ENCODE data around the gene PRKN.
"Not testable (repeated sequence)": the region's sequence is repeated elsewhere in the genome, so short reads cannot be mapped to it uniquely, and the experiment has no call there.

Gene PRKN

DNA sequence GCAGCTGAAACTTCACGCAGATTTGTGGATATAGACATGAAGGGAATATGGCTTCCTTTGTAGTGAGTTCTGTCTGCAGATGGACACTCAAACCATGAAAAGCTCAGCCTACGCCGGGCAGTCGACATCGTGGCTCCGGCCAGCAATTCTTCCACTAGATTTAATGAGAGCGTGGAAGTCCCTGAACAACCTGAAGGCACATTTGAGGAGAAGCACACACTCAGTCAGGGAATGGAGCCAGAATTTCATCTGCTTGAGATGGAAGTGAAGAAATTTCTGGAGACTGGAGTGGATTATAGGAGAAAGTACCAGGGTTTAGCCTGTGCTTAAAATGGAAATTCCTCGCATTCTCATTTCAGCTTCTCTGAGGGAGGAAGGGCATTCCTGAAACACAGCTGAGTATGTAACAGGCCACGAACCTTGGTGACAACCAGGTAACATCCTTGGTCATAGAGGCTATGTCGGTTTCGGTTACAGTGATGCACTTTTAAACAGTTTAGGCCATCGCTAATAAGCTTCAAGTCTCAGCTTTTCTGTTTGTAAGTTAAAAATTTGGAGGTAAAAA is 1373.2 kb downstream of the PRKN start:
- no peak for DNase-seq

DNA sequence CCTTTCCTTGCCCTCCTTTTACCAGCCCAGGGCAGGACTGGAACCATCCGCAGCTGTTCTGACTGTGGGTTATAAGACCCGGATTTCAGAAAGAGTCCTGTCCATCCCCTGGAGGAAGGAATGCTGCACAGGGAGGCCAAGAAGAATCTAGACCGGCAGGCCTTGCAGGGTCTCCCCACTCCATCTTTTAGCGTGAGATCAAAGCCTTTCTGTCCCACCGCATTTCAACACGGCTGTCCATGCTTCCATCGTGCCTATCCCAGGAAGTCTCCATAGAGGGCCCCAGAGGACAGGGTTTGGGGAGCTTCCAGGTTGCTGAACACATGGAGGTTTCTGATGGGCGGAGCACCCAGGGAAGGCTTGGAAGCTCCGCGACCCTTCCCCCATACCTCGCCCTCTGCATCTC is 1374.4 kb downstream of the PRKN start:
- DNase-seq: no peak

- DNase-seq: no peak
Measured at GRCh38 chr6:161351858-161352257, 1375.7 kb downstream of the PRKN start.

- DNase-seq: no peak
Measured at GRCh38 chr6:161349886-161350285, 1377.7 kb downstream of the PRKN start.

DNA sequence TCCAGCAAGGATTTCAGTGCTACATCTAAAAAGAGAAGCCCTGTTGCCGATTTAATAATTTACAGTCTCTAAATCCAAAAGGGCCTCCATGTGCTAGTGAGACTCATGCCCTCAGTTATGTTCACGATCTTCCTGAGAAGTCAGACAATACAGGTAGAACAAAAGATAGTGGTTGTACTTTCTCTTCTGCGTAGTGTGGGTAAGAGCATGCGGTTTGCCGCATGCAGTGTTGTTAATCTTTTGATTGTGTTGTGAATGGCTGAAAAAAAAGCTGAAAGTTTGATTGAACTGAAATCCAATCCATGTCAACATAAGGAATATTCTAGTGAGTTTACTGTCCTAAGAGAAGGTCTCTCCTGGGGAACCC is 1379.0 kb downstream of the PRKN start:
- DNase-seq: no peak

DNA sequence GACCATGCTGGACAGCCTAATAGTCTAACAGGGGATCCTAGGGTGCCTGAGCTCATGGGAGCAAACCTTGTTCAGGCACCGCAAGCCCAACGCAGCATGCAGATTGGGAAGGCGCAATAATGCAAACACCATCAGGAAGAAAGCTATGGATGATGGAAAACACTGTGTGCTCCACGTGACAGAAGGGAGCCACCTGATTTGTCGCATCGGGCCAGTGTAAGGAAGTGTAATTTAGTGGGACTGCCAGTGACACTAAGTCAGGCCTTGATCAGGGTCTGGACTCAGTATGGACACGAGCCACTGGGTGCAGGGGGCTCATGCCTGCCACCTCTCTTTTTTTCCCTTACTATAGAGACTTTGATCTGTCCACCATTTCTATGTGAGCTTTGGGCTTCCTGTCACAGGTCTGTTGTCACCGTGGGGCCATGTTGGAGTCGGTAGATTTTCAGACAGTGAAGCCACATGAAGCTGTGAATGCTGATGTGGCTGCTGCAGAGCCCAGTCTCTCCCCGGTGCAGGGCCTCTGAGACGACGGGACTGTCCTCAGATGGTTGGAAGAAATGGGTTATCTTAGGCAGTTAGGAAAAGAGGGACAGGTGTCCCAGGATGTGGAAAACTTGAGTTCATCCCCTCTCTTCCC is 1379.5 kb downstream of the PRKN start:
- no peak for DNase-seq

DNA sequence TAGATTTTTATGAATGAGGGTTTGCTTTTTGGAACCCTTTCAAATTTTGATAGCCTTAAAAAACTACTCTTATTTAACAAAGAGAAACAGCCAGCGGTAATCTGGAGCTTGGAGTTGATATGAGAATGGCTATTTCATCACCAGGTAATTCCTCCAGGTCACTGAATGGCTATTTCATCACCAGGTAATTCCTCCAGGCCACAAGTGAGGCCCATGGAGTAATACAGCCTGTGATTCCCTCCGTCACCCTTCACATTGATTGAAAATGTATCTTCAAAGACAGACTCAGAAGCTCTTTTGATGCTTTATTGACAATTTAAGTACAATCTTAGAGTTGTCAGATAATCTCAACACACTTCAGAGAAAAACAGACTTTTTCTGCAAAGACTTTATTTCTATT is 1380.4 kb downstream of the PRKN start:
- no peak for DNase-seq

DNA sequence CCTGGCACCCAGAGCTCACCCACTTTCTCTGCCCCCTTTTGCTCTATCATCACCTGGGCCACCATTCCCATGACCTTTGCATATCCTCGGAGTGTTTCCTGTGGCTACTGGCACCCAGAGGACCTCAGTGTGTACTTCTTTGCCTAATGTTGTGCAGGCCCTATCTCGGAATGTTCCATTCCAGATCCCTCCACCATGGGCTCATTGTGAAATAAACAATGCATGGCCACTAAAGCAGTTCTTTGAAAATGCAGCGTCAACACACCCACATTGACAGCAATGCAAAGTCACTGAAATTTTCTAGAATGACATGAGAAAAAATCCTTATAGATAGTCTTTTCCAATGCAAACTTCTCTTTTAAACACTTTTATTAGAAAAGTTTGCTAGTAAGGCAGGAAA is 1380.8 kb downstream of the PRKN start:
- no peak for DNase-seq

- no peak for DNase-seq
Measured at GRCh38 chr6:161344626-161345025, 1382.9 kb downstream of the PRKN start.

DNA sequence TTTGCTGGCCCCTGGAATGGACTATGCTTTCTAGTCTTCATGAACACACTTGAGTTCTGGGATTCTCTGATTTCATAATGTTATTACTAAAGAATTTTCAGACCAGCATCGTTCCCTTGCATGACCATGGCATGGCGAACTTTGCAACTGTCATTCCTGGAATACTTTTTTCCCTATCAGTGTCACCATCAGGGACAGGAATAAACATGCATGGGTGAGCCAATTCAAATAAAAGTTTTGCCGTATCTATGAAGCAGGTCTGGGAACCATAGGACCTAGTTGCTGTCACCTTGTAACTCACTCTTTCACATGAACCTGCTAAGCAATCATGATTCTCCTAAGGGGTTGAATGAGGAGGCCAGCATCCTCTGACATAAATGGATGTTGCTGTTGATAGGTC is 1385.5 kb downstream of the PRKN start:
- DNase-seq: no peak

DNA sequence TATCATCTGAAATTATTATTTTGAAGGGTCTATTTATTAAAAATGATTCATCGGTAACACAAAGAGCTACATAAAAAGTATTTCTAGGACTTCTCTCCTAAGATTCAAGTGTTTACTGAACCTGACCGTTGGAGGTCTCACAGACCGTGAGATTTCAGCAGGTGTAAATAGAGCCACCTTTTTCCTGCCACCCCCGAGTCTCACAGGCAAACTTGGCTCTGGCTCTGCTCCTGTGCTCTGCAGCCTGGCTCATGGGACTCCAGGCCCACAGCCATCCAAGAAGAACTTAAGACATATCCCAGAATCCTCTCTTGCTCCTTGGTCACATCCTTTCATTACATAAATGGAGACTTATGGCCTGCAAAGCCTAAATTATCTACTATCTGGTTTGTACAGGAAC is 1385.9 kb downstream of the PRKN start:
- DNase-seq: no peak

- DNase-seq: no peak
Measured at GRCh38 chr6:161338015-161338414, 1389.6 kb downstream of the PRKN start.

DNA sequence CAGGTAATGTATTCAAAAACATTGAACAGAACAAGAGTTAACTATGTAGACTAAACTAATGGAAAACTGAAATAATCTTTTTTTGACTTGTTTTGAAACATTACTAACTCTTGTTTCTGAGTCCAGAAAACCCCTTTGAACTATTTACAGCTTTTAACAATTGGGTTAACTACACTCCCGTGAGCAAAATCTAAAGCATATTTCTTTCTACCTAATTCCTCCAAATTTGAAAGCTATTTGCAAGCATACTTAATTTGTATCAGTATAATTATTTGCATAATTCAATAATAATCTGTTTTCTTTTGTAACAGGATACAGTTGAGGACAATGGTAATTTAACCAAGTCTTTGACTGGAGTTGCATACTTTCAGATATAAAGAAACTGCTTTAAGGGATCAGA is 1391.1 kb downstream of the PRKN start:
- no peak for DNase-seq

DNA sequence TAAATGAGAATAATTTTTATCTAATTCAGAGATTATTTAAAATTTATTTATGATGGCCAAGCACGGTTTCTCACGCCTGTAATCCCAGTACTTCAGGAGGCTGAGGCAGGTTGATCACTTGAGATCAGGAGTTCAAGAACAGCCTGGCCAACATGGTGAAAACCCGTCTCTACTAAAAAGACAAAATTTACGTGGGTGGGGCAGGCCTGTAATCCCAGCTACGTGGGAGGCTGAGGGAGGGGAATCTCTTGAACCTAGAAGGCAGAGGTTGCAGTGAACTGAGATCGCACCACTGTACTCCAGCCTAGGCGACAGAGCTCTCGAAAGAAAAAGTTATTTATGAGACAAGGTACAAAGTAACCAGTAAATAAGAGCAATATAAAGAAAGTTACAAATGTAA is 1394.2 kb downstream of the PRKN start:
- DNase-seq: no peak

DNA sequence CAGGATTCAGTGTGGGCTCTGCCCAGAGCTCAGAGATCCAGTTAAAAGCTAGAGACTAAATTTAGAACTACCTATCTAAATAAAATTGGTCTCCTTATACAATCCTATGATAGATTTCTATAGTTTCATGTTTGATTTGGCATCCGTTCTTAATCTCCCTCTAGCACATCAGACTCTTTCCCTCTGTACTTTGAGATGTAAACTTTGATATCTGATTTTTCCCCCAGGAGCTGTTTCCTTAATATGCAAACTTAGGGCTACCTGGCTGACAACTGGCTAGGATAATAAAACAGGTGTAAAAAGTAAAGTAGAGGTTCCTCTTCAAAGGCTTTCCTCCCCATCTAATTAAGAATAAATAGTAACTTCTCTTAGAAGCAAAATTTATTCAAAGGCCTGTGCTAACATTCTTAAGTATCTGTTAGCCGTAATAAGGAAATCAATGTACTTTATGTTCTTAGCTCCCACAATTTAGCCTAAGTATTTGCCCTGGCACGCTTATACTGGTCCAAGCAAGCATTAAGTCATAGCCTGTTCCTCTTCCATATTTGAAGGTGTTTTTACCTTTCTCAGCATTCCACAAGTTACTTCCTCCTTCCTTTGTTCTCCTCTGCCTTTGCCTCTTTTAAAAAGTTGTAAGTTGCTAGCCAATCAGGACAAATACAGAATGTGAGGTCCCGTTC is 1396.0 kb downstream of the PRKN start:
- DNase-seq: not testable (repeated sequence)

GRCh38 chr6:161327360-161327953 is 1400.1 kb downstream of the PRKN start:
- no peak for DNase-seq

DNA sequence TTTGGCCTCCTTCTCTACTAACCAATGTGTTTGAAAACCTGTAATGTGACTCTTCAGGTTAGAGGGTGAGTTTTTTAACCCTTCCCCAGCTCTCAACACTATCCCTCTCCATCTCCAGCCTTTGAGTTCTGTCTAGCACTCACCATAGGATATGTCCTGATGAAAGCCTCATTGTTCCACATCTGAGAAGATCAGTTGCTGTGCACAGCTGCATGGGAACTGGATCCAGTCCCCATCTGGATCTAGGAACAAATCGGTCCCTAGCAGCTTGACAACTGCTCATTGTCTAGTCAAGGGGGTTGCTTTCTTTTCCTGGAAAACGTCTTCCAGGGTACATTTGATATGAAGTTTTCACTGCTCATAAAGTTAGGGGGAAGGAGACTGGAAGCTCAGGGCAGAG is 1408.3 kb downstream of the PRKN start:
- DNase-seq: no peak

DNA sequence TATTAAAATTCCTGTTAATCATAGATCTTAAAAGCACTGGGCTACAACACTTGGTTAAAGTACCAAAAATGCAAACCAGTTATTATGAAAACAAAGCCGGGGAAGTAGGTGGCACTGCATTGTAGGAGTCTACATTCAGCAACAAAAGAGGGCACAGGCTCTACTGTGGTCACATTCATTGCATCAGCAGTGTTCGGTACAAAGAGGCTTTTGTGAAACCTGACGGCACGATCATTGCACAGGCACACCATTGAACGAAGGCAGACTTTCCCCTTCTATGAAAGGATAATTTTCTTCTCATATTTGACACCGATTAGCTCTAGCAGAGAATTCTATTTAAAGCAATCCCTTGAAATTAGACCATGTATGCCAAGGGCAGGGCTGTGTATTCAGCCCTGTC is 1409.1 kb downstream of the PRKN start:
- no peak for DNase-seq

GRCh38 chr6:161316531-161316930 is 1411.0 kb downstream of the PRKN start:
- no peak for DNase-seq

- not testable (repeated sequence) for DNase-seq
Measured at GRCh38 chr6:161315246-161315917, 1412.2 kb downstream of the PRKN start.

GRCh38 chr6:161314541-161315245 is 1412.9 kb downstream of the PRKN start:
- DNase-seq: not testable (repeated sequence)

DNA sequence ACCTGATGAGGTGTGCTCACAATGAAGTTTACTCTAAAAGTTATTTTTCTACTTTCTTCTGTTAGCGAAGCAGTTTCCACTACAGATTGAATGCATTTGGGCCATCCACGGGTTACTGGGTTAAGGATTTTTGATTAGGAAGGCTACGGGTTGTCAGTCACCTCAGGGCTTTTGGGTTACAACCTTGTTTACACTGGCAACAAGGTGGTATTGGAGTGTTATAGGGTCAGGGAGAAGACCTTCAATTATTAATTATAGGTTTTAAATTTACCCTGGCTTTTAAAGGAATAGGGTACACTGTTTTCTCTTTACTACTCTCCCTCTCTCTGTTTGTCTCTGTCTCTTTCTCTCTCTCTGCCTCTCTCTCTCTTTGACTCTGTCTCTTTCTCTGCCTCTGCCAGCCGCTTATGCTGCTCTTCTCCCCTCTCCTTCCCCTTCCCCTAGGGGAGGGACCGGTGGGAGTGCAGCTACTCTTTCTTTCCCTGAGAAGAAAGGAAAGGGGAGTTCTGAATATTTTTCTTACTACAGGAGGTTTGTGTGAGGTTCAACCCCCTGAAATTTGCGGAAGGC is 1413.5 kb downstream of the PRKN start:
- no peak for DNase-seq

GRCh38 chr6:161313475-161313874 is 1414.1 kb downstream of the PRKN start:
- DNase-seq: not testable (repeated sequence)

All from GOT3 (cell line).